ENCODE measurements around the gene CPA5.
A peak's percentile ranks its signal among the peaks of the same experiment; 100 is the strongest.
"Not testable (repeated sequence)": the region's sequence is repeated elsewhere in the genome, so short reads cannot be mapped to it uniquely, and the experiment has no call there.

The CPA5 gene

DNA sequence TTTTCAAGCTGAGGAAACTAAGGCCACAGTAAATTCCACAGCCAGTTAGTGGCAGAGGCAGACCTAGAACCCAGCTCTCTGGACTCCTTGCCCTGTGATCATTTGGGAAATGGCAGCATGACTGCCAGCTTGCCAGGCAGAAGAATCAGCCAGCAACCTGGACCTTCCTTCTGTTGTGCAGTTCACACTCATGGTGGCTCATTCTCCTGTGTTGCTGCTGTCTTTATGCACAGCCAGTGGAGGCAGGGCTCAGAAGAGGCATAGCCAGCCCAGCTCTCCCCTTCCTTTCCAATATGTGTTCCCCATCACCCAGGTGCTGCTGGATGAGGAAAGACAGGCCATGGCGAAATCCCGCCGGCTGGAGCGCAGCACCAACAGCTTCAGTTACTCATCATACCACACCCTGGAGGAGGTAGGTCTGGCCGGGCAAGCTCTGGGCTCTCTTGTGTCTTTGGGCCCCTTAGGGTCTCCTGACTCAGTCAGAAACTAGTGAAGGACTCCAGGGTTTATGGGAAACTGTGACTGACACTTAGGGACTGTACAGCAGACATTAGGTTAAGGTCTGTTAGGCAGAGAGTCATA, 14.8 kb downstream of the CPA5 start:
- no peak for DNase-seq

DNA sequence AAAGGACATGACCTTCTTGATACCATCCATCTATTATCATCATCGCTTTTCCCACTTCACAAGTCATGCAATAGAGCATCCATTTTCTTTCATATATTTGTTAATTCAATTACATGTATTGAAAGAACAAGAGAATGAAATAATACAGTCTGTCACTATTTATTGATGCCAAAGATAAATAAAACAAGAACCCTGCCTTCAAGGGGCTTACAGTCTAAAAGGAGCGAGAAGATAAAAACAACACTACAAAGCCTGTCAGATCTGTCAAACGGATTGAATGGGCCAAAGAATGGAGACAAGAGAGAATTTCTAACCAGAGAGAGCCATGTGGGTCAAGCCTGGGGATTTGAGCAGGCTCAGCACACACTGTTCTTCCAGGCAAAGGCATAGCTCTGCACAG, 15.9 kb downstream of the CPA5 start:
- no peak for DNase-seq

DNA sequence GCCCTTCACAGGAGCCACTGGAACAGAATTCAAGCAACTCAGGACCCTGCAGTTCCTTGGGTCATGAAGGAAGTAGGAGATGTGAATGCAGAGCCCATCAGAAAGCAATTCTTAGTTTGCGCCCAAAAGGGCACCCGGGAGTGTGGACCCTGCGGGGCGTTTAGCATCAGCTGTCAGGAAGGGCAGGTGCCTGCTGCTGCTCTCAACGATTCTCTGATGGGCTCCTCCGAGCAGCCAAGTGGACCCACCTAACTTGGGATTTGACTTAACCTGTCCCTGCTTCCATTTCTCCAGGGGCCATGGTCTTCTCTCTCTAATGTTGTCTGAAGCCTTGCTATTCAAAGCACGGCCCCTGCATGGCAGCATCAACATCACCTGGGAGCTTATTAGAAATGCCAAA, 17.1 kb downstream of the CPA5 start:
- DNase-seq = no peak

DNA sequence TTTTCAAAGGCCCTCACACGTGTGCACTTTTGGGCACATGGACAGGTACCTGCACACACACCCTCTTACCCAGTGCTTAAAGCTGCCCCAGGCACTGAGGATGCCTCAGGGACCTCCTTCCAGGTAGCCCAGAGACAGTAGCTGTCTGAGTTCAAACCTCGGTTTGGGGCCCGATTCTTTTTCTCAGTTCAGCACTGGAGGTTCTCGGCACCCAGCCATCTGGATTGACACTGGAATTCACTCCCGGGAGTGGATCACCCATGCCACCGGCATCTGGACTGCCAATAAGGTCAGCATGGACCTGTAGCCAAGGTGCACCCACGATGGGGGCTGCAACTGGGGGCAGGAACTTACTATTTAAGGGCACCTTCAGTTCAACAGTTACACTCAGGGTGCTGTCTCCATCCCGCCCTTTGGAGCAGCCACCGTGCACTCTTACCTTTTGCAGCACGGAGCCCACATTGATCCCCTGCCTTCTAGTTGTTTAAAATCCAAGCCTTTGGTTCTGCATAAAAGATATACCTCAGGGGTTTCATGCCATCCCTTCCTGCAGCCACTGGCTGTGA, 17.7 kb downstream of the CPA5 start:
- DNase-seq = no peak

DNA sequence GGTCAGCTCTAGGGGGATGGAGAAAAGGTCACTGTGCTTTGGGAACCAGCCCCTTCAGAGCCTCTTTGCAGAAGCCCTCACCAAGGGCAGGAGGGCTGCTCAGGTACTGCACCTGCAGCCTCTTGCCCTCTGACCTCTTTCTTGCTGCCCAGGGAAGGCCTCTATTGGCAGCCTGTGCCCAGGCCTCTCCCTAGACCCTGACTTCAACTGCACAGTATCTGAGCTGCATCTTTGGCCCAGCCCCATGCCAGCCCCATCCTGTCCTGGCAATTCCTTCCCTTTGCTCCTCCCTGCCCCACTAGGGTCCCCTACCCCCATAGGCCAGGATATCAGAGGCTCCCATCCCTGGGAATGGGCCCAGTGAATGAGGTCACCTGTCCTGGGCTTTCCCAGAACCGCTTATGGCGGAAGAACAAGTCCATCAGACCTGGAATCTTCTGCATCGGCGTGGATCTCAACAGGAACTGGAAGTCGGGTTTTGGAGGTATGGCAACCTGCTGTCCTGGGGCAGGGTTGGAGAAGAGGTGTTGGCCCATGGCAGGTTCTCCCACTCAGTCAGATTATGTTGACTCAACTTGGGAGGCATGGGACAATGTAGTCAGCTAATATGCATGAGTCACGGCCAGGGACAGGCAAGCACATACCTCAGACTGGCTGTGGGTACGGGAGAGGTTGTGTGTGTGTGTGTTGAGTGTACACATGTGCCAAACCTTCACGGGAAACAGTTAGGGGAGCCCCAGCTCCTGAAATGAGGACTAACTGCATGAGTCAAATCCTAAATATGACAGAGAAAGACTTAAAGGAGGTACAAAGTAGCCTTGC, 18.6 kb downstream of the CPA5 start:
- peak in 3 of 4 experiments; percentile 7 to 36 (median 31) for DNase-seq

DNA sequence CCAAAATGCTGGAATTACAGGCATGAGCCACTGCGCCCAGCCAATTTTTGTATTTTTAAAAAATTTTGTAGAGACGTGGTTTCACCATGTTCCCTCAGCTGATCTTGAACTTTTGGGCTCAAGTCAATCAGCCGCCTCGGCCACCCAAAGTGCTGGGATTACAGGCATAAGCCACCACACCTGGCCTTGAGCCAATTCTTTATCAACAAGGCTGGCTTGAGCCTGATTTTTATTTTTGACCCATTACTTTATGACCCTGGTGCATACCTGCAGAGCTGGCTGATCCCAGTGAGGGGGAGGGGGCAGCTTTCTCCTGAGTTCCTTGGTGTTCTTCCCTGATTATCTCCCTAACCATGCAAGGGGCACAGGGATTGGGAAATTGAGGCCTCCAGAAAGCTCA, 19.8 kb downstream of the CPA5 start:
- no peak for DNase-seq

DNA sequence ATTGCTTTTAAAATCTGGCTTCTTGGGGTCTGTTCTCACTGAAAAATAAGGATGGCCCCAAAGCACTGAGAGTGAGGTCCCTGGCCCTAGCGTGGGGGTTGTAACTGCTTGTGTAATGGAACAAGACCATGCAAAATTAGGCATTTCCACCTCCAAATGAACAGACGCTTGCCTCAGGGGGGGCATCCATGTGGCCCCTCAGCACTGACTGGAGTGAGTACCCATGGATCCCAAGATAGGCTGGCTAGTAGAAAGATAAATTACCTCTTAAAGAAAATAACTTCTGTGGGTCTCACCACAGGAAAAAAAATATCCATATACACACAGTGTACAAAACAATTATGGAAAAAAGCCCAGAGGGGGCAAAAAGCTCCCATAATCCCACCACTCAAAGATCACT, 20.5 kb downstream of the CPA5 start:
- DNase-seq = no peak

DNA sequence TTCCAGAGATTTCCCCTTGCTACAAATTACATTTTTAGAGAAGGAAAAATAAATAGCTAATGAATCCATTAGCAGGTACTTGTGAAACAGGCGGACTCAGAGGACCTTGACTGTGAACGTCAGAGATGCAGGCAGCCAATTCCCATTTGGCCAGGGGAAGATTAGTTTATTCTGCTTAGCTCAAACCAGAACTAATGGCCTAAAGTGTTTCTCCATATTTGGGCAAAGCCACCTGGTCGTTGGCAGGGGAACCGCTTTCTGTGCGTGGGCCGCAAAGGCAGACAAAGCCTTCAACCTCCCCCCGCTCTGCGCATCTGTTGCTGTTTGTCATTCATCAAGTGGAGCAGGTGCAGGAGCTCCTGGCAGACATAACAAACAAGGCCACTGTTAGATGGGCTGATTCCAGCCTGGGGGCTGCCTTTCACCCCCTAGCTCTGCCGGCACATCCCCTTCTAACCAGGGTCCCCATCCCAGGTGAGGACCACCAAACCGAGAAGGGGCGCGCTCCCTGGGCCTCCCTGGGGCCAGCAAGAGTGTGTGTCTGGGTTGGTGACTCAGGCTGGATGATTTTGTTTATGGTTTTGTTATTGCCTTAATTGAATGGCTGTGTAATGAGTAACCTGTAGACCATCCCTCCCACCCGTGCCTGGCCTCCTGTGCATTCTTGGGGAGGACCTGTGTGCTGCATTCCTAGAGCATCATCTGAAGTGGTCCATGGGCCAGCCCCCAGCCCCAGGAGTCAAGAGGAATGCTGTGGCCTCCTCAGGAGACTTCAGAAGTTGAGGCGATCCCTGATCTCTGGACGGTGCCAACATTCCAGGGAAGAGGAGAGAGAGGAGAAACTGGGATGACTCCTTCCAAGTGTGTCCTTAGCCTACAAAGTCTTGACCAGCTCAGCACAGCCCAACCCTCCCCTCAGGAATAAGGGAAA, 21.2 kb downstream of the CPA5 start:
- no peak for DNase-seq

DNA sequence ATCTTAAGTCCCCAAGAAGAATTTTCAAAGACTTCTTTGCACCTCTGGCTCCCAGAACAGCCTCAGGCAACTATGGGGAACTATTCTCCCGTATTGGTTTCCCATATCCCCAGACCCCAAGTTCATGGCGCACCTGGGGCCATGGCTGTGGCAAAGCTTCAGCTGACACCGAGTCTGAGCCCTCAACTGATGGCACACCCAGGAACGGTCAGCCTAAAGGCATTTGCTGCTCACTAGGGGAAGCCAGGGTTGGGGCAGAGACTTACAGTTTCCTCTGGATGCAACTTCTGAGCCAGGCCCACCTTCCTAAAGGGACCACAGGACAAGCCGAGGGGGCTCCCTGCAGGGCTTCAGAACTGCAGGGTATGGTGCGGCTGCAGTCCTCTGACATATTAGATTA, 21.9 kb downstream of the CPA5 start:
- DNase-seq = no peak

DNA sequence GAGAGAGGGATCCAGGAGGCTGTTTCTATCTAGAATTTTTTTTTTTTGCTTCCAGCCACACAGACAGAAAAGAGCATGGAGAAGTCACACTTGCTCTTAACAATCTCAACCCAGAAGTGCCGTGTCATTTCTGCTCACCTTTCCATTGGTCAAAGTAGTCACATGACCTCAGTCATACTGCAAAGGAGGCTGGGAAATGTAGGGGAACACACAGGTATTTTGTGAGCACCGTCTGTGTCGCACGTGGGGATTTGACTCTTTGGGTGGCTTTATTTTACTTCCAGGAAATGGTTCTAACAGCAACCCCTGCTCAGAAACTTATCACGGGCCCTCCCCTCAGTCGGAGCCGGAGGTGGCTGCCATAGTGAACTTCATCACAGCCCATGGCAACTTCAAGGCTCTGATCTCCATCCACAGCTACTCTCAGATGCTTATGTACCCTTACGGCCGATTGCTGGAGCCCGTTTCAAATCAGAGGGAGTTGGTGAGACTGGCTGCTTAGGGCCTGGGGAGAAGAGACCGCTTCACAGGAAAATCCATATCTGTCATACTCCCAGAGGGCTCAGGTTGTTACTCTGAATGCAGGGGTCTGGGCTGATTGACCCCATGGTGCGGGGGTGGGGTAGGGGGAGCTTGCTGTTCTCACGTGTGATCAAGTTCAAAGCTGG, 22.6 kb downstream of the CPA5 start:
- DNase-seq = no peak

DNA sequence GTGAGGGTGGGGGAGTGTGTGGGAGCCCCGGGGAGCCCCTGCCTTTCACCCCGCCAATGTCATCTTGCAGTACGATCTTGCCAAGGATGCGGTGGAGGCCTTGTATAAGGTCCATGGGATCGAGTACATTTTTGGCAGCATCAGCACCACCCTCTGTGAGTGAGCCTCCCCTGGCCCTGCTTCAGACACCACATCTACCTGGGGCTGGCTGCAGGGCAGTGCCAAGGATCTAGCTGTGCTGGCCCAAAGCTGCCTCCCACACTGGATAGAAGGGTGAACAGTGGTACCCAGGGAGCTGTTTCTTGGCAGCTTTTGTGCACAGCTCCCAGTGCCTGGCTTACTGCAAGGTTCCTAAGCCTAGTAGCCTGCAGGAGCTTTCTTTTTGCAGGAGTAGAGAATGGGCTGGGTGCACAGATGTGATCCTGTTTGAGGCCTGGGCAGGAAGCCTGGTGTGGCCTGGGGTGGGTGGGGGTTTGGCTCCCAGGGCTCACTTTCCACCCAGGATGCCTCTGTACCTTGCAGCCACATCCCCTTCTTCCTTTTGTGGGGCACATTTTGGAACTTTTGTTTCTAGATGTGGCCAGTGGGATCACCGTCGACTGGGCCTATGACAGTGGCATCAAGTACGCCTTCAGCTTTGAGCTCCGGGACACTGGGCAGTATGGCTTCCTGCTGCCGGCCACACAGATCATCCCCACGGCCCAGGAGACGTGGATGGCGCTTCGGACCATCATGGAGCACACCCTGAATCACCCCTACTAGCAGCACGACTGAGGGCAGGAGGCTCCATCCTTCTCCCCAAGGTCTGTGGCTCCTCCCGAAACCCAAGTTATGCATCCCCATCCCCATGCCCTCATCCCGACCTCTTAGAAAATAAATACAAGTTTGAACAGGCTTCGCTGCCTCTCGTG, 23.5 kb downstream of the CPA5 start:
- no peak for DNase-seq

DNA sequence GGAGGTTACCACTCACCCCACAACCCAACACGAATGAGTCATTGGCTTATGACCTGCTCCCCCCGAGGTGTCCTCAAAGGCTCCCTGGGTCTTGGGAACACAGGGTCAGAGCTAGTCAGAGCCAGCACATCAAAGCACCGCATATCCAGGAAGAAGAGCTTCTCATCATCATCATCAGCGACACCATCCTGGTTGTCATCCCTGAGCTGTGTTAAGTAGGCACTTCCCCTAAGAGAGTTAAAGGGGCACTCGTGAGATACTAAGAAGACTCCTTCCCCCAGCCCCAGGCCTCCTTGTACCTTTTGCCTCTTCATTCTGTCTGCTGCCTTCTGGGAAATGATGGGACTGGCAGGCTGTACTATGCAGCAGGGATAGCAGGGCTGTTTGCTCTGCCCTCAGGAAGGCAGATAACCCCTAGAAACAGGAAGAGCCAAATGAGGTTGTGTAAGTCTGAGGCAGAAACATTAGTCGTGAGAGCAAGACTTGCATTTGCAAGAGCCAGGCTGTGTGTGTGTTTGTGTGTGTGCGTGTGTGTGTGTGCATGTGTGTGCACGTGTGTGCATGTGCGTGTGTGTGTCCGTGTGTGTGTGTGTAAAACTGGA, 24.6 kb downstream of the CPA5 start:
- DNase-seq = peak; percentile 43 to 70 (median 68)

DNA sequence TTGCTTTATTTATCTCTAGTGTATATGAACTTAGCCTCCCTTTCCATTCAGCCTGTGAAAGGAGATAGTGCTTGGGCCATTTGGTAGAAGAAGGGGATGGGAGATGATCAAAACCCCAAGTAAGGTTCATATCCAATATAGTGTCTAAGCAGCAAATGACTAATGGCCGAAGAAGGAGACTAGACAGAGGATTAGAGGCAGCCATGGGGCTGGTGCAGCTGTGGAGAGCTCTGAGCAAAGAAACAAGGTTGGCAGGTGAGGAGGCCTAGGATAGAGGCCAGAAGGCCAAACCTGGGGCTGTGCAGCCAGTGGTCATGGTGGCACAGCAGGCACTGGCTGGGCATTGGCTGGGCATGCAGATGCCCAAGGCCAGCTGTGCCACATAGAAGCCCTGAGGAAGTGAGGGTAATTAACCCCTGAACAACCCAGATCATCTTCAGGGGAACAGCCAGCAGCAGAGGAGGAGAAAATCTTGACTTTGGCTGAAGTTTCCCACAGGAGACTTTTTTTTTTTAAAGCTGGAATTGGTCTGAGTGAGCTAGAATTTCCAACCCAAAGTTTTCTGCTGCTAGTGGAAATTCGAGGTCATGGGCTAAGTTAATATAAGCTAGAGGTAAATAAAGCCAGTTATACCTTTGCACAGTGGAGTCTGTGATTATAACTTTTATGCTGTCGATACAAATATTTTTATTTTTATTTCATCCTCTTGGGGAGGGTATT, 25.4 kb downstream of the CPA5 start:
- no peak for DNase-seq

DNA sequence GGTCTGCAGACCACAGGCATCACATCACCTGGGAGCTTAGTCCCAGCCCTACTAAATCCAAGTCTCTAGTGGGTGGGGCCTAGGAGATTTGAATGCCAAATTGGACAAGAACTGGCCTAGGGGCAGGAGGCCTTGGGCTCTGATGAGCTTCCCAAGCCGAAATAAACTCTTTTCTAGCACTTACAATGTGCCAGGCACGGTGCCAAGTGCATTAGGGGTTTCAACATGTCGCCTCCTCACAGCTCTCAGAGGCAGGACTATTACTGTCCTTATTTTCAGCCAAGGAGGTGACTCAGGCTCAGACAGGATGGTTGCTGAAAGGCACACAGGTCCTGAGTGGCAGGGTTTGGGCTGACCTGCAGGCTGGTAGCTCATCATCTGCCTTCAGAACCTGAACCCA, 26.4 kb downstream of the CPA5 start:
- DNase-seq = no peak

DNA sequence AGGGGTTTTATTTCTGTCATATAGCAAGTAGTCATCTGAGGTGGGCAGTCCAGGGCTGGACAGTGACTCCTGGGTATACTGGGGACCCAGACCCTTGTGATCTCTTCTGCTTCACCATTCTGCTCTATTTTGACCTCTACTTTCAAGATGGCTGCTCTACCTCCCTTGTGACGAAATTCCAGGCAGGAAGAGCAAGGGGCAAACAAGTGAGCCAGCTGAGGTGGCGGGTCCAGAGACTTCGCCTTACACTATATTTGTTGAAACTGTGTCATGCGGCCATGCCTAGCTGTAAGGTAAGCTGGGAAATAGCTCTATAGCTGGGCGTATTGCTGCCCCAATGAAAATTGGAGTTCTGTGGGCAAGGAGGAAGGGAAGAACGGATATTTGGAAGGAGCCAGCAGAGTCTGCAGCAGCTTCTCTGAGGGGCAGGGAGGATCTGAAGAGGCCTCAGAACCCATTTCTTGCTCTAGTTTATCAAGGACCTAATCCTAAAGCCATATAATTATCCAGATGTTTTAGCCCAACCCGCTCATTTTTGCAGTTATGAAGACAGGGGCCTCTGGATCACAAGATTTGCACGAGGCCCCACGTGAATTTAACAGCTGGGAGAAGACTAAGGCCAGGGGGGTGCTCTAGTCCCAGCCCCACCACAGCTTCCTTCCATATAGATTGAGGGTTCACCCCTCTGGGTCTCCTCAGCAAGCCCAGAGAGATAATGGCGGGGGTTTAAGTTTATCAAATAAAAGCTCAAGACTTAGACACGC, 28.0 kb downstream of the CPA5 start:
- DNase-seq = no peak

DNA sequence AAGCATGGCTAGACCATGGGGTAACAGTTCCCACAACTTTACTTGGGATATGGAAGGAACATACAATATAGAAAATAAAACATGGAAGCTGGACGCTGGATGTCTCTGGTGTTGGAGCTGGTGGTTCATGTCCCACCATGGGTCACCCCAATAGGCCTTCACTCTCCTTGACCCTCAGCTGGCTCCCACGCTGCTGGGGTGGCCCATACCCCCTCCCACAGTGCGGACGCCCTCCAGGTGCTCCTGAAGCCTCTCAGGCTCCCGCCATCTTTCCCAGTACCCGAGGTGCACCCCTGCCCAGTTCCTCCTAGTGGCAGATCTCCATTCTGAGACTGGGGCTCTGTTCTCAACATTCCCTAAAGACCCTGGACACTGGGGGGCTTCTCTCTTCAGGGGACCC, 29.9 kb downstream of the CPA5 start:
- no peak for DNase-seq

DNA sequence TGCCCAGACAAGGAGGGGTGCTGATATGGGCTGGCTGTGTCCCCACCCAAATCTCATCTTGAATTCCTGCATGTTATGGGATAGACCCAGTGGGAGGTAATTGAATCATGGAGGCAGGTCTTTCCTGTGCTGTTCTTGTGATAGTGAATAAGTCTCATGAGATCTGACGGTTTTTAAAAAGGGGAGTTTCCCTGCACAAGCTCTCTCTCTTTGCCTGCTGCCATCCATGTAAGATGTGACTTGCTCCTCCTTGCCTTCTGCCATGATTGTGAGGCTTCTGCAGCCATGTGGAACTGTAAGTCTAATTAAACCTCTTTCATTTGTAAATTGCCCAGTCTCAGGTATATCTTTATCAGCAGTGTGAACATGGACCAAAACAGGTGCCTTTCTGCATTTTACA, 31.8 kb downstream of the CPA5 start:
- not testable (repeated sequence) for DNase-seq

DNA sequence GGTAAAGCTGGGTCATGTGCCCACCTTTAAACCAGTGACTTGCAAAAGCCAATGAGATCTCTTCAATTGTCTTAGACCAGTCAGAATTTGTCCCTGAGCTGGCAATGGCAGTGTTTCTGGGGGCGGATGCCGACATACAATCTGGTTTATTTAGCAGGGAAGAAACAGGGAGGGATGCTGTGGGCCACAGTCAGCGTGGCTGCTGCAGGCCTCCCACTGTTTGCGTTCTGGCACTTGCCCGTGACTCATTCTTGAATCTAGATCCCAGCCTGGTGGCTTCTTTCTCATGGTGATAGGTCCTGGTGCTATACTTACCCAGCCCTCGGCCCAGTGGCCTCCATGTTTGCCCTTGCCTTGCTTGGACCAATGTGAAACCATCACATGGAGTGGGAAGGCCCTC, 32.6 kb downstream of the CPA5 start:
- no peak for DNase-seq

DNA sequence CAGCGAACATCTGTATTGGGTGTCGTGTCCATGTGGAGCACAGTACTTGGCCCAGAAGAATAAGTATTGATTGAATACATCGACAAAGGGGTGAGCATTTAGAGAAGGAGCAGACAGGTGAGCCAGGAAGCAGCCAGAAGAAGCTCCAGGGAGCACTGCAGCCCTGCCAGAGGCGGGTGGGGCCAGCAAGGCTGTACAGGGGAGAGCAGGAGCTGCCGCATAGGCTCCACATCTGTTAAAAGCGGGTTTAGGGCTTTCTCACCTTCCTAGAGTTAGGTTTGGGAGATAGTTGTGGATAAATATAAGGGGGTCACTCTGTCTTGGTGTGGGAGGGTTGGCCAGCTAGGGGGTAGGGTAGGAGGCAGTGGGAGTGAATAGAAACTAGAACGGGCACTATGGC, 34.4 kb downstream of the CPA5 start:
- no peak for DNase-seq

DNA sequence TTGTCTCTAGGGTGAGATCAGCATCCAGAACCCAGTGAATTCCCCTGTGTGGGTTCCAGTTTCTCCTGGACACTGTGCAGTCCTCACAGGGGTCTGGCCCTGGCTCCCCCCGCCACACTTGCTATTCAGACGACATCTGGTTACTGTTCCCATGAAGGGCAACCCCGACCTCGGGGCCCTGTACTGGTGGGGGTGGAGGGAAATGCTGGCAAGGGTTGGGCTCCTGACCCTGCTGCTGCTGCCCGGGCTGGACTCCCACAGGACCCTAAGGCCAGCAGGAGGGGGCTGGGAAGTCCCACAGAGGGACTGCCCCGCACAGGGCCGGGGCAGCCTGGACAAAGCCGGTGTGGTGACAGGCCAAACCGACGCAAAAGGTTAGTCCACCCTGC, 34.9 kb downstream of the CPA5 start:
- no peak for DNase-seq
